Endothelial cell of umbilical vein (primary cell): Measurements from ENCODE around the gene DENND1A. TPM values are rescaled to one million over a fixed set of nuclear protein-coding genes. Genes with fewer than 3 reads are reported as not detected.

Experiments used
- BruUV-seq: library from RNA; stranded (reverse); fragments of 400-500 nt; replicated peaks from 2 replicates; lab custom pipeline; 2021; lab: Mats Ljungman, UMichigan
- CTCF ChIA-PET: fragments of 300-600, 350-600 bp; sonication (Branson Sonifier 250); formaldehyde crosslinking; loops from one replicate; lab custom pipeline; 2021; ENCODE audit warnings: antibody characterized with exemption, inconsistent platforms; lab: Charles Lee
- POLR2A ChIA-PET: fragments of 300-600, 350-600 bp; sonication (Branson Sonifier 250); formaldehyde crosslinking; loops from one replicate; lab custom pipeline; 2021; ENCODE audit warnings: antibody characterized with exemption, inconsistent platforms; lab: Charles Lee
- DNase-seq: peaks from one replicate; pipeline ENCODE4 v3.0.0-alpha.2; 2011; ENCODE audit warnings: low read depth, low spot score
- FAIRE-seq: peaks from 2 replicates; lab custom pipeline; 2011; peaks lifted over from hg19 to GRCh38; lab: Jason Lieb, UNC
- H2AFZ ChIP-seq: 2 replicates; pipeline ENCODE4 v1.6.0; 2012; ENCODE audit warnings: low read depth, low read length, control low read depth, inconsistent platforms
- H3K27ac ChIP-seq: 2 replicates; pipeline ENCODE4 v1.5.1; 2011; ENCODE audit warnings: low read depth, mild to moderate bottlenecking, control low read depth, low read length, moderate library complexity; ENCODE audit not compliant: insufficient read depth
- H3K27me3 ChIP-seq, 2 experiments: 2 replicates each; pipeline versions ENCODE4 v1.6.0 to v1.6.1; 2011; ENCODE audit warnings: low read length in 2 of 2, mixed read lengths in 1 of 2; ENCODE audit not compliant: control insufficient read depth in 2 of 2, insufficient read depth in 2 of 2
- H3K36me3 ChIP-seq, 2 experiments: 2 replicates in 1 of 2; 3 replicates in 1 of 2; pipeline ENCODE4 v1.5.1; 2011; ENCODE audit warnings: low read length in 2 of 2, mild to moderate bottlenecking in 1 of 2, moderate library complexity in 1 of 2; ENCODE audit not compliant: control insufficient read depth in 2 of 2, insufficient read depth in 2 of 2; ENCODE audit errors: extremely low read depth in 1 of 2
- H3K4me1 ChIP-seq: 3 replicates; pipeline ENCODE4 v1.5.1; 2011; ENCODE audit warnings: mild to moderate bottlenecking, low read length; ENCODE audit not compliant: control insufficient read depth, insufficient read depth; ENCODE audit errors: extremely low read depth
- H3K4me2 ChIP-seq: 2 replicates; pipeline ENCODE4 v1.6.1; 2011; ENCODE audit warnings: low read length, control low read depth, mixed read lengths; ENCODE audit not compliant: insufficient read depth
- H3K4me3 ChIP-seq, 3 experiments: fragments of 200-600 bp in 1 of 3; sonication (generic), shearing (Covaris generic) in 1 of 3; replicated peaks in 1 of 3; 2 replicates each; pipeline ENCODE4 v1.5.1; 2011 to 2016; ENCODE audit warnings: control low read depth in 3 of 3, low read length in 3 of 3, mild to moderate bottlenecking in 2 of 3, inconsistent platforms in 1 of 3, low read depth in 1 of 3, moderate library complexity in 1 of 3; ENCODE audit not compliant: insufficient read depth in 1 of 3
- H3K79me2 ChIP-seq: 2 replicates; pipeline ENCODE4 v1.6.0; 2012; ENCODE audit warnings: low read length, inconsistent platforms; ENCODE audit not compliant: control insufficient read depth, insufficient read depth
- H3K9ac ChIP-seq: replicated peaks from 2 replicates; pipeline ENCODE3; 2011; ENCODE audit warnings: low read length, control low read depth; ENCODE audit not compliant: insufficient read depth; ENCODE audit errors: extremely low read depth
- H3K9me1 ChIP-seq: replicated peaks from 3 replicates; pipeline ENCODE4 v1.6.0; 2011; ENCODE audit warnings: mild to moderate bottlenecking, low read length; ENCODE audit not compliant: control insufficient read depth, insufficient read depth; ENCODE audit errors: extremely low read depth
- H3K9me3 ChIP-seq: replicated peaks from 2 replicates; pipeline ENCODE4 v1.5.1; 2012; ENCODE audit warnings: low read length, inconsistent platforms; ENCODE audit not compliant: control insufficient read depth, insufficient read depth
- H4K20me1 ChIP-seq: replicated peaks from 2 replicates; pipeline ENCODE3; 2011; ENCODE audit warnings: mild to moderate bottlenecking, low read length; ENCODE audit not compliant: control insufficient read depth, insufficient read depth; ENCODE audit errors: extremely low read depth
- EZH2 ChIP-seq: IDR thresholded peaks from 2 replicates; pipeline ENCODE4 v1.6.1; 2012; ENCODE audit warnings: borderline replicate concordance, low read depth, mild to moderate bottlenecking, moderate library complexity, low read length, inconsistent platforms; ENCODE audit not compliant: severe bottlenecking
- FOS ChIP-seq: IDR thresholded peaks from 2 replicates; pipeline ENCODE4 v1.6.1; 2011; ENCODE audit warnings: mild to moderate bottlenecking, low read length, moderate library complexity, borderline replicate concordance; ENCODE audit not compliant: insufficient read depth
- GATA2 ChIP-seq: IDR thresholded peaks from 2 replicates; pipeline ENCODE4 v1.7.0; 2011; ENCODE audit warnings: low read depth, mild to moderate bottlenecking, moderate library complexity, mixed read lengths, low read length; ENCODE audit not compliant: insufficient read length, insufficient read depth
- JUN ChIP-seq: IDR thresholded peaks from 2 replicates; pipeline ENCODE4 v1.6.1; 2011; ENCODE audit warnings: borderline replicate concordance, low read depth; ENCODE audit not compliant: insufficient read length, insufficient read depth
- MYC ChIP-seq: IDR thresholded peaks from one replicate; pipeline ENCODE4 v1.6.1; 2011; ENCODE audit warnings: mild to moderate bottlenecking, low read depth, low read length
- POLR2A ChIP-seq: IDR thresholded peaks from 2 replicates; pipeline ENCODE4 v1.6.1; 2012; ENCODE audit warnings: low read depth, mild to moderate bottlenecking, control low read depth, low read length
- POLR2AphosphoS5 ChIP-seq: IDR thresholded peaks from 2 replicates; pipeline ENCODE4 v1.6.1; 2012; ENCODE audit warnings: low read depth, mild to moderate bottlenecking, control low read depth, low read length, moderate library complexity; ENCODE audit not compliant: insufficient read depth
- dilution Hi-C: fragments of 300-500 bp; cut with MboI; formaldehyde crosslinking; loops from one replicate; pipeline ENCODE4 v1.15.0; 2019; ENCODE audit warnings: low sequenced_read_pairs; ENCODE audit not compliant: extremely low pct_ligation_motif_present
- intact Hi-C: fragments of 100-400 bp; cut with micrococcal nuclease; formaldehyde crosslinking; loops from one replicate; pipeline ENCODE4 v1.10.0; 2022
- polyA plus RNA-seq, 4 experiments: library from polyadenylated mRNA; depleted of rRNA in 3 of 4; stranded (reverse) in 3 of 4; unstranded in 1 of 4; fragments of >200 nt; gene quantifications; 2 replicates each; pipeline versions ENCODE4 v1.2.1 to v1.2.3, GENCODE V29; 2011 to 2012; ENCODE audit warnings: missing spikeins in 1 of 4
- total RNA-seq: library from RNA; stranded (reverse); gene quantifications from 2 replicates; pipeline ENCODE4 v1.2.3, GENCODE V29; 2021
- TF ChIP-seq, protein P1 (sequence below), 2 donors: IDR thresholded peaks; 1 replicate in 1 of 2; 2 replicates in 1 of 2; pipeline ENCODE4 v1.5.1; 2011; ENCODE audit warnings: low read length in 2 of 2, mild to moderate bottlenecking in 2 of 2, moderate library complexity in 2 of 2, control low read depth in 1 of 2, inconsistent platforms in 1 of 2, low read depth in 1 of 2; ENCODE audit not compliant: insufficient read depth in 1 of 2; ENCODE audit errors: extremely low read depth in 1 of 2
- TF ChIP-seq, protein P2 (sequence below): IDR thresholded peaks from 2 replicates; pipeline ENCODE4 v1.6.1; 2011; ENCODE audit not compliant: insufficient read depth, insufficient read length

The DENND1A gene
- total and polyA plus RNA-seq, 2 donors (not counting 3 experiments of a cell fraction or from before 2014, with no cell fraction given) = 18.5 to 24.5 TPM

DNA sequence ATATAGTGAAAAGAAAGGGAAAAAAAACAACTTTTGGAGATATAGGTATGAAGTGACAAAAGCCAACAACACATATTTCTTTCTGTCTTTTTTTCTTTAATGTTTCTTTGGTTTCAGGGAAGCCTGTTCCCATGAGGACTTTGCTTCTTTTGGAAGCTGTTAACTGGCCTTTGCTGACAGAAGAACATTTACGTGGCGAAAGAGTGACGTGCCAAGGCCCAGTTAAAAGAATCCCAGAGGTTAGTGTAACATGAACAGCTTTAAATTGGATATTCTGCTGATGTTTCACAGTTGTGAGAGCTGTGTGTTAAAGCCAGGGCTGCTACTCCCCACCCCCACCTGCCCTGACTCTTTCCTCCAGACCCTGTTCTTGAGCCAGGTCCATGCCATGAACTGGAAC lies 298.1 kb downstream of the DENND1A start:
- no peaks in the 10 kb centered on the region for H3K9me3 ChIP-seq
- H4K20me1 ChIP-seq = no peaks in the 10 kb centered on the region
- H3K9ac ChIP-seq = no peak overlapping the region
- no peaks in the 10 kb centered on the region for H3K36me3 ChIP-seq
- no peak for FAIRE-seq
- no peak overlapping the region for H3K4me2 ChIP-seq
- dilution Hi-C loops (no loop called here), intact Hi-C loops (no loop called here)
- BruUV-seq = no TSS peak
- ChIA-PET POLR2A (no interaction called here), CTCF (no interaction called here)
- no peaks in the 10 kb centered on the region for H3K9me1 ChIP-seq
- no peak overlapping the region for H3K4me3 ChIP-seq
- no peak overlapping the region for H2AFZ ChIP-seq
- no peaks in the 10 kb centered on the region for H3K27me3 ChIP-seq
- H3K79me2 ChIP-seq = no peaks in the 10 kb centered on the region
- H3K27ac ChIP-seq = no peak overlapping the region
- TF ChIP-seq FOS (no peak), JUN (no peak), GATA2 (no peak), POLR2AphosphoS5 (no peak), MYC (no peak), EZH2 (no peak), POLR2A (no peak)
- TF ChIP-seq, protein P1, sequence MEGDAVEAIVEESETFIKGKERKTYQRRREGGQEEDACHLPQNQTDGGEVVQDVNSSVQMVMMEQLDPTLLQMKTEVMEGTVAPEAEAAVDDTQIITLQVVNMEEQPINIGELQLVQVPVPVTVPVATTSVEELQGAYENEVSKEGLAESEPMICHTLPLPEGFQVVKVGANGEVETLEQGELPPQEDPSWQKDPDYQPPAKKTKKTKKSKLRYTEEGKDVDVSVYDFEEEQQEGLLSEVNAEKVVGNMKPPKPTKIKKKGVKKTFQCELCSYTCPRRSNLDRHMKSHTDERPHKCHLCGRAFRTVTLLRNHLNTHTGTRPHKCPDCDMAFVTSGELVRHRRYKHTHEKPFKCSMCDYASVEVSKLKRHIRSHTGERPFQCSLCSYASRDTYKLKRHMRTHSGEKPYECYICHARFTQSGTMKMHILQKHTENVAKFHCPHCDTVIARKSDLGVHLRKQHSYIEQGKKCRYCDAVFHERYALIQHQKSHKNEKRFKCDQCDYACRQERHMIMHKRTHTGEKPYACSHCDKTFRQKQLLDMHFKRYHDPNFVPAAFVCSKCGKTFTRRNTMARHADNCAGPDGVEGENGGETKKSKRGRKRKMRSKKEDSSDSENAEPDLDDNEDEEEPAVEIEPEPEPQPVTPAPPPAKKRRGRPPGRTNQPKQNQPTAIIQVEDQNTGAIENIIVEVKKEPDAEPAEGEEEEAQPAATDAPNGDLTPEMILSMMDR (IDR thresholded peaks at IDR 0.05; ENCODE audit: extremely low read depth in 1 of 2, insufficient read depth in 1 of 2, low read depth in 1 of 2, low read length in 2 of 2) = no peak
- TF ChIP-seq, protein P2, sequence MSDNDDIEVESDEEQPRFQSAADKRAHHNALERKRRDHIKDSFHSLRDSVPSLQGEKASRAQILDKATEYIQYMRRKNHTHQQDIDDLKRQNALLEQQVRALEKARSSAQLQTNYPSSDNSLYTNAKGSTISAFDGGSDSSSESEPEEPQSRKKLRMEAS = no peak
- DNase-seq = no peak
- no peaks in the 10 kb centered on the region for H3K4me1 ChIP-seq
